Memory B cell (primary cell): ENCODE data around the gene FAM219B.
A peak's percentile ranks its signal among the peaks of the same experiment; 100 is the strongest.
"Not testable (repeated sequence)": the region's sequence is repeated elsewhere in the genome, so short reads cannot be mapped to it uniquely, and the experiment has no call there.

ENCODE experiments used
- ATAC-seq: fragments of 150-1000 bp; cut with Tn5 transposase; 2 replicates; pipeline ENCODE4 v1.10.0; 2021; ENCODE audit warnings: low read depth, mild to moderate bottlenecking, moderate library complexity
- DNase-seq, 2 donors: peaks; one replicate each; pipeline ENCODE4 v3.0.0; 2022; ENCODE audit warnings: low spot score in 2 of 2
- H3K27ac Mint-ChIP-seq: one replicate; pipeline ENCODE4 v1.8.0; 2022; ENCODE audit warnings: mild to moderate bottlenecking, moderate library complexity, mixed read lengths
- H3K27me3 Mint-ChIP-seq: one replicate; pipeline ENCODE4 v1.8.0; 2022; ENCODE audit warnings: mixed read lengths
- H3K36me3 Mint-ChIP-seq: one replicate; pipeline ENCODE4 v1.8.0; 2022; ENCODE audit warnings: mild to moderate bottlenecking, mixed read lengths
- H3K4me1 Mint-ChIP-seq: one replicate; pipeline ENCODE4 v1.8.0; 2022; ENCODE audit warnings: mixed read lengths
- H3K4me3 Mint-ChIP-seq: one replicate; pipeline ENCODE4 v1.8.0; 2022; ENCODE audit warnings: mild to moderate bottlenecking, moderate library complexity, mixed read lengths
- H3K9me3 Mint-ChIP-seq: one replicate; pipeline ENCODE4 v1.8.0; 2022; ENCODE audit warnings: mixed read lengths

FAM219B gene, protein sequence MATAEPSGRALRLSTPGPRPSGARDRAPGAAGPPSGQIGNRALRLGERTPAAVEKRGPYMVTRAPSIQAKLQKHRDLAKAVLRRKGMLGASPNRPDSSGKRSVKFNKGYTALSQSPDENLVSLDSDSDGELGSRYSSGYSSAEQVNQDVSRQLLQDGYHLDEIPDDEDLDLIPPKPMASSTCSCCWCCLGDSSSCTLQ

DNA sequence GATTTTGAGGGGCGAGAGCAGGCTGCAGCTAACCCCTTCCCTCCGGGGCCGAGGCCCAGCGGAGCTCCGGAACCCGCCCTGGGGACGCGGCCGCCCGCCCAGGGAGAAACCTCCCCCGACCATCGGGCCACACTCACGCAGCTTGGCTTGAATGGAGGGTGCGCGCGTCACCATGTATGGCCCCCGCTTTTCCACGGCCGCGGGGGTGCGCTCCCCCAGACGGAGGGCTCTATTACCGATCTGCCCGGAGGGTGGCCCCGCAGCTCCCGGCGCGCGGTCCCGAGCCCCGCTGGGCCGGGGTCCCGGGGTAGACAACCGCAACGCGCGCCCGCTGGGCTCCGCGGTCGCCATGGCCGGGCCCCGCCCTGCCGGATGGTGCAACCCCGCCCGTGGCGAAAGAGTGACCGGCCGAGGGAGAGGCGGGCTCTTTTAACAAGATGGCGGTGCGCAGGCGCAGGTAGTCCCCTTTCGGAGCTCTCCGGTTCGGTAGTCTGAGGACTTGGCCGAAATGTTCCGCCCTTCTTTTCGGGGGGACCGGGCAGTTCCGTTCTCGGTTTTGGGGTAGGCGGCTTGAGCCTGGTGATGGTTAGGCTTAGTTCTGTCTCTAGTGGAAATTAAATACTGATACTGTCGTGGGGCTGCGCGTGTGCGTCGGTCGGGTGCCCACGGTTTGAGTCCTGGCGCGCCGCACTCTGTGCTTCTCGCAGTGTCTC, at the start of gene FAM219B:
Gene FAM219B, minus strand, starts transcription at position 402 of the 713 bp plus-strand sequence. Its CDS starts 51 bp downstream, at position 351.
- ATAC-seq (peak; percentile 91), DNase-seq (peak; percentile 65 to 76)
- Mint-ChIP-seq H3K4me3 (peak within 1 kb of the TSS; percentile 95), H3K36me3 (peaks cover 4% of the 10 kb centered on the region), H3K9me3 (no peaks in the 10 kb centered on the region), H3K27me3 (no peaks in the 10 kb centered on the region), H3K4me1 (peaks cover 24% of the 10 kb centered on the region), H3K27ac (peak within 1 kb of the TSS; percentile 96)

DNA sequence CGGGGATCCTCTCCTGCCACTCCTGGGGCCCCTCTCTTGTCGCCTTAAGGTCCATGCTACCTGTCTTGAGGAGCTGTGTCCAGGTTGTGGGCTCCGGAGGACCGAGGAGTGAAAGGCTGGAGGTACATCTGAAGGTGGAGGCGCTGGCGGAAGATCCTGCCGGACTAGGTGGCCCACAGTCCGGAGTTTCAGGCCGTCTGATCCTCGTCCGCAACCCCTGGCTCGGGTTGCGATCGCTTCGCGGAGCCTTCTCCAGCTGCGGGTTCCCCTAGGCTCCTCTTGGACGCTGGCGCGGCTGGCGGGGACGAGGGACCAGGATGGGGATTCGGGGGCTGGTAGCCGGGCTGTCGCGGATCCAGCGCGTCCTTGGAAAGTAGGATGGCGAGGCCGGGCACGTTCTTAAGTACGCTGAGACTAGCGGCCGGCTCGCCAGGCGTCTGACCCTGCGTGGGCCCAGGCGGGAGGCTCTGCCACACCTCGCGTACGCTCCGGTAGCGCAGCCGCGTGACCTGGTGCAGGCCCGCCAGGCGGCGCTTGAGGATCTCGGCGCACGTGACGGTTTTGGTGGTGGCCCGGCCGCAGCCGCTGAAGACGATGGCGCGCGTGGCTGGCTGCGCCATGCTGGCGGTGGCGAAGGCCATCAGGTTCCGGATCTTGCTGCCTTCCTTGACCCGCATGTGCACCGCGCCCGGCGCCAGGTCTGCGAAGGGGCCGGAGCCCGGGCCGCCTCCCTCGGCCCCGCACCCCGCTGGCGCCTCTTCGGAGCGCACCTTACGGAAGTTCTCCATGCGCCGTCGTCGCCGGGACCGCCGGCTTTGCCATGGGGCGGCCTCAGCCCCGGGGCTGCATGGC, 49.4 kb upstream of the FAM219B start:
- Mint-ChIP-seq H3K27ac (no peak overlapping the region), H3K4me1 (peaks cover 8% of the 10 kb centered on the region), H3K27me3 (peaks cover 13% of the 10 kb centered on the region), H3K9me3 (no peaks in the 10 kb centered on the region), H3K36me3 (no peaks in the 10 kb centered on the region), H3K4me3 (peak overlapping the region; percentile 69)
- peak; percentile 52 to 66 for DNase-seq
- peak; percentile 71 for ATAC-seq

DNA sequence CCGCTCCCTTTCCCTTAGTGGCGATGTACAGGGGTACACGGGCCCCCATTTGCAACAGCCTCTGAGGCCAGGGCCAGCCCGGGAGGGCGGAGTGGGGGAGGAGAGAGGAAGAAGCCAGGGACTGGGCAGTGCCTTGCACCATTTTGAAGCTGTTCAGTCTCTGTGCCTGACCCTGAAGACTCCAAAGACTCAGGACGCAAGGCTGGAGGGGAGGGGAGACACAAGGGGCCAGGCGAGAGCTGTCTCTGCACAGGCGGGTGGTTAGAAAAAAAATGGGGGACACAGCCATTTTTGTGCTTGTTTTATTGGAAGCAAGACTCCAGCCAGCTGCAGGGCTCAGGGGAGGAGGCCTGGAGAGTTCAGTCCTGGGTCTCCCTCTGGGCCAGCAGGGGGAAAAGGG, 48.4 kb upstream of the FAM219B start:
- DNase-seq (no peak), ATAC-seq (no peak)
- peaks cover 12% of the 10 kb centered on the region for H3K27me3 Mint-ChIP-seq
- H3K9me3 Mint-ChIP-seq, result no peaks in the 10 kb centered on the region
- H3K4me3 Mint-ChIP-seq, result no peak overlapping the region
- H3K27ac Mint-ChIP-seq, result no peak overlapping the region
- H3K36me3 Mint-ChIP-seq, result no peaks in the 10 kb centered on the region
- peaks cover 11% of the 10 kb centered on the region for H3K4me1 Mint-ChIP-seq

DNA sequence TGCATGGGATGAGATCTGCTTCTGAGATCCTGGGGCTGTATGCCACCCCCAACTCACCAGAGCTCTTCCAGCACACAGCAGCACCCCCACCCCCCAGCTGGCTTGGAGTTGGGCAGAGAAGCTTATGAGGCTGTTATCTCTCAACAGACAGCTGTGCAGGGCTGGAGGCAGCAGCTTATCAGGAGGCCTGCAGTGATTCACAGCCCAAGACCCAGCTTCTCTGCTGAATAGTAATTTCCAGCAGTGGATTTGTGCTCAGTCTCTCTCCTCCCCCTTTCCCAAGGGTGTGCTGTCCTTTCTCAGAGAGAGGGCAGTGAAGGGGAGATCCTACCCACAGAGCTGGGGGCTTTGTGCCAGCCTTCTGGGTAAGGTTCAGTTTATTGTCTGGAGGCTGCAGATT, 47.9 kb upstream of the FAM219B start:
- no peak overlapping the region for H3K27ac Mint-ChIP-seq
- no peak for ATAC-seq
- peaks cover 10% of the 10 kb centered on the region for H3K27me3 Mint-ChIP-seq

DNA sequence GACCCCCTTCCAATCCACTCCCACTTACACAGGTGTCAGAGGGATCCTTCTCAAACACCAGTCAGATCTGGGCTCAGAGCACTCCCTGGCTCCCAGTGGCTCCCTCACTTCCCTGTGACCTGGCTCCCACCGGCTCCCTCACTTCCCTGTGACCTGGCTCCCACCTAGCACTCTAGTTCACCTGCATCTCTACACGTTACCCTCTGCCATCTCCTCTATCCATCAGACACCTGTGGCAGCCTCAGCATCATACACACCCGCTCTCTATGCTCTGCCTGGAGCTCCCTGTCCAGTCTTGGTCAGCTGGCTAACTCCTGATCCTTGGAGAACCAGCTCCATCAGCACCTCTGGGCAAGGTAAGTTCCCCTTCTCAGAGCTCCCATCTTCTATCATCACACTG, 44.4 kb upstream of the FAM219B start:
- DNase-seq (no peak), ATAC-seq (no peak)
- Mint-ChIP-seq H3K4me1 (peaks cover 3% of the 10 kb centered on the region), H3K4me3 (no peak overlapping the region), H3K9me3 (no peaks in the 10 kb centered on the region), H3K27ac (no peak overlapping the region), H3K36me3 (no peaks in the 10 kb centered on the region), H3K27me3 (peaks cover 2% of the 10 kb centered on the region)

More for the DNA sequence above, 47.9 kb upstream of the FAM219B start:
- Mint-ChIP-seq H3K36me3 (no peaks in the 10 kb centered on the region), H3K4me1 (peaks cover 11% of the 10 kb centered on the region), H3K4me3 (no peak overlapping the region), H3K9me3 (no peaks in the 10 kb centered on the region)
- no peak for DNase-seq

DNA sequence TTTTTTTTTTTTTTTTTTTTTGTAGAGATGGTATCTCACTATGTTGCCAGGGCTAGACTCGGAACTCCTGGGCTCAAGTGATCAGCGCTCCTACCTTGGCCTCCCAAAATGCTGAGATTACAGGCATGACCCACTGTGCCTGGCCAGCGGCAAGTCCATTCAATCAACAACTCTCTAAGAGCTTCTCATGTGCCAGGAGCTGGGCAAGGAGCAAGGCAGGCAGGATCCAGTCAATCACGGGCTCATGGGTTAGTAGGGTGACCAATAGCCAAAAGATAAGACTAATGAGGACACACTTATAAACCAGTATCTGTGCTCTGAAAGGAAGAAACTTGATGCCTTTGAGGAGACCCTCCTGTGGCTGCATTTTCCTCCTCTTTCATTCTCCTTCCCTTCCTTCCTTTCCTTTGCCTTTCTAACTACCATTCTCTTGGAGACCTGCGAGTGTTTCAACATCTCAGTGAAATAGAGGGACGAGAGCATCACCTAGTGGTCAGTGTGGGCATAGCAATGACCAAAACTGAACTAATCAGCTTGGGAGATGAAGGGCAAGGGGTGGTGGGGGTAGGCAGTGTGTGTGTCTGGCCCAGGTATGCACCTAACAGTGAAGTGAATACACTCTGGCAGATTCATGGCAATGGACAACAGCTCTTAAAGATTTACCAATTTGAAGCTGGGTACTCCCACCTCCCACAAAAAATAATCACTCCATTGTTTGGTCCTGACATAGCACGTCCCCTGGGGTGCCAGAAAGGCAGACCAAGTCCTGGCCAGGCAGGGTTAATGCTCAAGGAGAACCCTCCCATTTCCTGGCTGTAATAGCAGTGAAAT, 43.6 kb upstream of the FAM219B start:
- Mint-ChIP-seq H3K4me3 (no peak overlapping the region), H3K27ac (no peak overlapping the region), H3K9me3 (no peaks in the 10 kb centered on the region), H3K27me3 (peaks cover 2% of the 10 kb centered on the region), H3K4me1 (peaks cover 3% of the 10 kb centered on the region), H3K36me3 (no peaks in the 10 kb centered on the region)
- ATAC-seq, result peak; percentile 85
- peak; percentile 82 to 86 for DNase-seq

DNA sequence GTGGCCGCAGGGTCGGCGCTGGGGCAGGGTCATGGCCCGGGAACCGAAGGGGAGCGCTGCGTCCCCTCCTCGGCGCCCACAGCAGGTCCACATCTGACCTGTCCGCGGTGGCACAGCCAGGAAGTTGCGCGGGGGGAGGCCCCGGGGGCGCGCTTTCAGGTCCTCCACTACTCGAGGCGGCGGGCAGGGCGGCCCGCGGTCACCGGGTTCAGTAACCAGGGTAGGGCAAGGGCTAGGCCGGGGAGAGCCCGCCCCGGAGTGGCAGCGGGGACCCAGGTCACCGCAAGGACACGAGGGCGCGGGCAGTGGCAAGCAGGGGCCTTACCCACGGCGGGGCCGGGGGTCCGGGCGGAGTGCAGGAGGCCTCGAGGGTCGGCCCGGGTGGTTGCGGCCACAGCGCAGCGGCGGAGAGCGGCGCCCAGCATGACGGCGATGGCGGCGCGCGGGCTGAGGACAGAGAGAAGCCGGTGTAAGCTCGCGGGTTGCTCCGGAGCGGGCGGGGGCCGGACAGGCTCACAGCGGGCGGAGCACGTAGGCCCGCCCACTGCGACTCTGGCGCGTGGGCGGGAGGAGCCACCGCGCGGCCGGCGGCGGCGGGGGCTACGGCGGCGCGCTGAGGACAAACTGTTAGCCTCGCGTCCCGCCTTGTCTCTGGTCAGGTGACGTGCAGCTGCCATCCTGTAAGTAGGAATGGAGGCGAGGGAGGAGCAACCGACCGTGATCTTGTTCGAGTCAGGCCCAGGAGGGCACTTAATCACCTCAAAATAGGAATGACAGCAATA, 31.1 kb upstream of the FAM219B start, which contains the start of gene COX5A:
Gene COX5A, minus strand, starts transcription at position 484 of the 782 bp plus-strand sequence. Its CDS starts 59 bp downstream, at position 425.
- H3K4me3 Mint-ChIP-seq, result peak within 1 kb of the TSS; percentile 92
- peak; percentile 95 for ATAC-seq
- peak within 1 kb of the TSS; percentile 87 for H3K27ac Mint-ChIP-seq
- peak; percentile 81 to 89 for DNase-seq
- H3K9me3 Mint-ChIP-seq, result no peaks in the 10 kb centered on the region
- no peaks in the 10 kb centered on the region for H3K27me3 Mint-ChIP-seq
- peaks cover 3% of the 10 kb centered on the region for H3K36me3 Mint-ChIP-seq
- H3K4me1 Mint-ChIP-seq, result peaks cover 8% of the 10 kb centered on the region

DNA sequence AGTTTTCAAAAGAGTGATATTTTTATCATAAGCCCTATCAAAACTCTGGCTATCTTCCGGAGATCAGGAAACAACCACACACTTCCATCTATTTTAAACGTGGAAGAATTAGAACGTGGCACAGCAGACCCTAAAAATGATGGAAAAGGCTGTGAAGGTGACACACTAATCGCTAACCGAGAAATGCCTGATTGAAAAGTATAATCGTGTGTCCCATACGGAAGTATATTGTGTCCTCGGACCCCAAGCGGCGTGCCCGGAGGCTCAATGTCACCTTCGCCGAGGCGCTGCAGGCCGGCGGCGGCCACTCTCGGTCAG, 30.6 kb upstream of the FAM219B start:
- peak overlapping the region; percentile 92 for H3K4me3 Mint-ChIP-seq
- H3K27ac Mint-ChIP-seq, result peak overlapping the region; percentile 87
- H3K36me3 Mint-ChIP-seq, result peaks cover 3% of the 10 kb centered on the region
- DNase-seq, result no peak
- H3K27me3 Mint-ChIP-seq, result no peaks in the 10 kb centered on the region
- peak; percentile 1 for ATAC-seq
- H3K4me1 Mint-ChIP-seq, result peaks cover 8% of the 10 kb centered on the region
- H3K9me3 Mint-ChIP-seq, result no peaks in the 10 kb centered on the region

DNA sequence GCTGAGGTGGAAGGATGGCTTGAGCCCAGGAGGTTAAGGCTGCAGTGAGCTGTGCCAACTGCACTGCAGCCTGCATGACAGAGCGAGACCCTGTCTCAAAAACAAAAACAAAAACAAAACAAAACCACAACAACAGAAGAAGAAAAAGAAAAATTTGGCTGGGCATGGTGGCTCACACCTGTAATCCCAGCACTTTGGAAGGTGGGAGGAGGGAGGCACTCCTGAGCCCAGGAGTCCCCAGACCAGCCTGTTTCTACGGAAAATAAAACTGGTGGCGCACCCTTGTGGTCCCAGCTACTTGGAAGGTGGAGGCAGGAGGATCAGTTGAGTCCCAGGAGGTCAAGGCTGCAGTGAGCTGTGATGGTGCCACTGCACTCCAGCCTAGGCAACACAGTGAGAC, 28.5 kb upstream of the FAM219B start:
- not testable (repeated sequence) for DNase-seq, H3K4me1 Mint-ChIP-seq, H3K27ac Mint-ChIP-seq, H3K27me3 Mint-ChIP-seq, H3K9me3 Mint-ChIP-seq, ATAC-seq, H3K36me3 Mint-ChIP-seq
- H3K4me3 Mint-ChIP-seq, result peak overlapping the region; percentile 56

DNA sequence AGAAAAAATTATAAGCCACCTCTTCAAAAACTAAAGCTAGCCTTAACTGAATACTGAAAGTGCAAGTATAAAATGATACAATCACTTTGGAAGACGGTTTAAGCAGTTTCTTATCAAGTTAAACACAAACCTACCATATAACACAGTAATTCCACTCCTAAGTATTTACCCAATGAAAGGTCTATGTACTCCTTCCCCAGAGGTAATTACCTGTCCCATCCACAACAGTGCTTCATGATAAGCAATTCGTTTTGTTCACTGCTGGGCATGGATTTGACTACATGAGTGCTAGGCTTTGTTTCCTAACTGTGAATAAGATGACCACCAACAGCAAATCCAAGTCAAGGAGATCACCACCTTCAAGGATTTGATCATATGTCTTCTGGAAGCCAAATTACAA, 26.9 kb upstream of the FAM219B start:
- ATAC-seq (no peak), DNase-seq (no peak)
- H3K4me3 Mint-ChIP-seq, result no peak overlapping the region
- H3K4me1 Mint-ChIP-seq, result peaks cover 8% of the 10 kb centered on the region
- H3K9me3 Mint-ChIP-seq, result no peaks in the 10 kb centered on the region
- no peak overlapping the region for H3K27ac Mint-ChIP-seq
- H3K27me3 Mint-ChIP-seq, result no peaks in the 10 kb centered on the region
- H3K36me3 Mint-ChIP-seq, result peaks cover 3% of the 10 kb centered on the region

DNA sequence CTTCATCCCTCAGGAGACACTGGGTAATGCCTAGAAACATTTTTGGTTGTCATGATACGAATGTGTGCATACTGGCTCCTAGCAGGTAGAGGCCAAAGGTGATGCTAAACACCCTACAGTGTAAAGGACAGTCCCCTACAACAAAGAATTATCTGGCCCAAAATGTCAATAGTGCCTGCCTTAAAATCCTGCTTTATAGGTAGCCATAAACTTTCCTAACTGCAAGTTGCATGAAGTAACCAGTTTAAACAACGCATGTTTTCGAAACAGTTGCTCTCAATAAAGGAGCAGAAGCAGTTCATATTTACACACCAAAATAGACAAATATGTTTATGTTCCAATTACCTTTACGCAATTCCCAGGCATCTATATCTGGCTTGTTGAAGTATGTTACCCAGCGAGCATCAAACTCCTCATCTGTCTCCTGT, 22.1 kb upstream of the FAM219B start:
- Mint-ChIP-seq H3K27me3 (no peaks in the 10 kb centered on the region), H3K9me3 (no peaks in the 10 kb centered on the region), H3K4me3 (no peak overlapping the region), H3K27ac (no peak overlapping the region), H3K36me3 (peaks cover 2% of the 10 kb centered on the region), H3K4me1 (no peaks in the 10 kb centered on the region)
- ATAC-seq, result no peak
- DNase-seq, result no peak

DNA sequence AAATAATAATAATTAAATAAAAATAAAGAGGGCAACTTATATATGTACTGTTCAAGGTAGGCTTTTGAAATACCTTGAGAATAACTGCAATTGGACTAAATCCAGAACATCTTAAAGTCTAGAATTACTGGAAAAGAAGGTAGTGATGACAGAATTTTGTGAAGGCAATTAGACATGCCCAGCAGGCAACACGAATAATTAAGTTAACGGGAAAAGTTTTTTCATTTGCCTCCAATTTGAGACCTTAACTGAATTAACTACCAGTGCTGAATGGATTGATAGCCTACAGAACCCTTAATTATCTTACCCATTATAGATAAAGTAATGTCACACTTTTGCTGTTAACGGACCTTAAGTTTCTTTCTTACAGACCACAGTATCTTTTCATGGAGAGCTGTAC, 17.9 kb upstream of the FAM219B start:
- Mint-ChIP-seq H3K9me3 (no peaks in the 10 kb centered on the region), H3K4me1 (no peaks in the 10 kb centered on the region), H3K27me3 (no peaks in the 10 kb centered on the region), H3K36me3 (peaks cover 11% of the 10 kb centered on the region), H3K4me3 (no peak overlapping the region), H3K27ac (no peak overlapping the region)
- ATAC-seq, result no peak
- no peak for DNase-seq

DNA sequence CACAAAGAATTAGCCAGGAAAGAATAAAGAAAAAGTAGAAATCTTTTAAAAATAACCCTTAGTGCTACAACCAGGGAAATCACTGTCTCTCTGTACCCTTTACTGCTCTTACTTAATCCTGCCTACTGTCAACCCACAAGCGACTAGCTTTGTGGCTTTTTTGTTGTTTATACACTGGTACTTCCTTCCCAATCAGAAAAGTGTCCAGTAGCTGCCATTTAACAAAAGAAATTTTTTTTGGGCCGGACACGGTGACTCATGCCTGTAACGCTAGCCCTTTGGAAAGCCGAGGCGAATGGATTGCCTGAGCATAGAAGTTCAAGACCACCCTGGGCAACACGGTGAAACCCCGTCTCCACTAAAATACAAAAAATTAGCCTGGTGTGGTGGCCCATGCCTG, 13.8 kb upstream of the FAM219B start:
- H3K4me1 Mint-ChIP-seq, result no peaks in the 10 kb centered on the region
- H3K9me3 Mint-ChIP-seq, result no peaks in the 10 kb centered on the region
- H3K36me3 Mint-ChIP-seq, result peaks cover 19% of the 10 kb centered on the region
- no peak for ATAC-seq
- DNase-seq, result no peak
- no peak overlapping the region for H3K4me3 Mint-ChIP-seq
- no peaks in the 10 kb centered on the region for H3K27me3 Mint-ChIP-seq
- H3K27ac Mint-ChIP-seq, result no peak overlapping the region
